Esophagus muscularis mucosa (tissue), 4 donors: ENCODE results near the gene SLC35A3. TPM values are rescaled to one million over a fixed set of nuclear protein-coding genes. Genes with fewer than 3 reads are reported as not detected.
A peak's percentile ranks its signal among the peaks of the same experiment; 100 is the strongest.

ENCODE experiments used
- DNase-seq: peaks from one replicate; pipeline ENCODE4 v3.0.0-alpha.2; 2017; ENCODE audit errors: extremely low spot score
- H3K27ac ChIP-seq, 4 donors: fragments of 200-600 bp; sonication (generic); replicated peaks in 1 of 4; 1 replicate in 3 of 4; 2 replicates in 1 of 4; pipeline ENCODE4 v1.5.1; 2016 to 2019; ENCODE audit warnings: mild to moderate bottlenecking in 1 of 4
- H3K27me3 ChIP-seq, 4 donors: fragments of 200-600 bp; sonication (generic); one replicate each; pipeline versions ENCODE4 v1.5.1 to v1.6.0; 2016 to 2019
- H3K36me3 ChIP-seq, 4 donors: fragments of 200-600 bp; sonication (generic); one replicate each; pipeline ENCODE4 v1.5.1; 2016 to 2019
- H3K4me1 ChIP-seq, 4 donors: fragments of 200-600 bp; sonication (generic); one replicate each; pipeline ENCODE4 v1.5.1; 2016 to 2019
- H3K4me3 ChIP-seq, 4 donors: fragments of 200-600 bp; sonication (generic); 1 replicate in 2 of 4; 2 replicates in 2 of 4; pipeline ENCODE4 v1.5.1; 2016 to 2019; ENCODE audit warnings: mild to moderate bottlenecking in 4 of 4, moderate library complexity in 1 of 4
- H3K9me3 ChIP-seq, 4 donors: fragments of 200-600 bp; sonication (generic); 1 replicate in 3 of 4; 2 replicates in 1 of 4; pipeline ENCODE4 v1.5.1; 2016 to 2019
- EP300 ChIP-seq: sonication (generic); formaldehyde crosslinking; IDR thresholded peaks from one replicate; pipeline ENCODE4 v1.6.1; 2017; ENCODE audit warnings: antibody characterized with exemption
- POLR2A ChIP-seq: fragments of 450-650 bp; IDR thresholded peaks from one replicate; pipeline ENCODE4 v1.6.1; 2017; ENCODE audit warnings: antibody characterized with exemption, moderate library complexity, mild to moderate bottlenecking, low read depth
- POLR2AphosphoS5 ChIP-seq, 2 donors: sonication (generic); formaldehyde crosslinking; IDR thresholded peaks; one replicate each; pipeline ENCODE4 v1.6.1; 2017; ENCODE audit warnings: antibody characterized with exemption in 2 of 2
- WGBS: methylation state at CpG from one replicate; pipeline ENCODE4 v1.1.5; 2018; 5-methylcytosine and 5-hydroxymethylcytosine counted together
- intact Hi-C: fragments of 100-400 bp; cut with DNase I; formaldehyde crosslinking; loops from one replicate; pipeline ENCODE4 v1.15.1; 2023
- total RNA-seq, 4 donors: library from RNA; depleted of rRNA; stranded (reverse); fragments of >200 nt; gene quantifications; one replicate each; pipeline versions ENCODE4 v1.1.0 to v1.2.1, GENCODE V29; 2016
- TF ChIP-seq, protein P1 (sequence below), 3 experiments: fragments of 200-600 bp in 2 of 3; fragments of 450-650 bp in 1 of 3; sonication (generic) in 2 of 3; IDR thresholded peaks; one replicate each; pipeline ENCODE4 v1.5.1; 2017 to 2019; ENCODE audit warnings: antibody characterized with exemption in 3 of 3, mild to moderate bottlenecking in 2 of 3, moderate library complexity in 1 of 3

Gene SLC35A3
- total RNA-seq, 4 donors from 2014 or later, result 16.8 to 24.6 (median 22.9) TPM

DNA sequence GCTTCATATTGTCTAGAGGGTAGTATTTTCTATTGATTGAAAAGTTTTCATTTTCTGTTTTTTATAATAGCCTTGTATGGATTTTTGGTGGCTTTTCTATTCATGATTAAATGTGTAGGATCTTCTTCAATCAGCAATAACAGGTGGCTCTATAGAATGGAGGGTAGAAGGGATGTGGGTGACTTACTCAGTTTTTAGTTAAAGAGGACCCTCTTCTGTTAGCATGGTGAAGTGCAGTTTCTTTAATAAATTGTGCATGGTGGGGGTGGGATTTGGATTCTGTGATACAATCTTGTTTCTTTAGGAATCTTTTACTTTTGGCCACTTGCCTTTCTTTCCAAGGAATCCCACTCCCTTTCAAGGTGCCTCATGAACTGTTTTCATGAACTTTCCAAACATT lies 64.7 kb downstream of the SLC35A3 start:
- DNase-seq, result no peak
- TF ChIP-seq POLR2AphosphoS5 (IDR thresholded peaks at IDR 0.05), result no peak
- TF ChIP-seq, protein P1, sequence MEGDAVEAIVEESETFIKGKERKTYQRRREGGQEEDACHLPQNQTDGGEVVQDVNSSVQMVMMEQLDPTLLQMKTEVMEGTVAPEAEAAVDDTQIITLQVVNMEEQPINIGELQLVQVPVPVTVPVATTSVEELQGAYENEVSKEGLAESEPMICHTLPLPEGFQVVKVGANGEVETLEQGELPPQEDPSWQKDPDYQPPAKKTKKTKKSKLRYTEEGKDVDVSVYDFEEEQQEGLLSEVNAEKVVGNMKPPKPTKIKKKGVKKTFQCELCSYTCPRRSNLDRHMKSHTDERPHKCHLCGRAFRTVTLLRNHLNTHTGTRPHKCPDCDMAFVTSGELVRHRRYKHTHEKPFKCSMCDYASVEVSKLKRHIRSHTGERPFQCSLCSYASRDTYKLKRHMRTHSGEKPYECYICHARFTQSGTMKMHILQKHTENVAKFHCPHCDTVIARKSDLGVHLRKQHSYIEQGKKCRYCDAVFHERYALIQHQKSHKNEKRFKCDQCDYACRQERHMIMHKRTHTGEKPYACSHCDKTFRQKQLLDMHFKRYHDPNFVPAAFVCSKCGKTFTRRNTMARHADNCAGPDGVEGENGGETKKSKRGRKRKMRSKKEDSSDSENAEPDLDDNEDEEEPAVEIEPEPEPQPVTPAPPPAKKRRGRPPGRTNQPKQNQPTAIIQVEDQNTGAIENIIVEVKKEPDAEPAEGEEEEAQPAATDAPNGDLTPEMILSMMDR (IDR thresholded peaks at IDR 0.05), result no peak
- TF ChIP-seq EP300, result no peak
- TF ChIP-seq POLR2A, result no peak
- intact Hi-C loops, result loop anchor here (10.0 kb wide), 1 partner anchor 230 kb away; no protein-coding TSS in a partner anchor
- no peaks in the 10 kb centered on the region for H3K9me3 ChIP-seq
- no peaks in the 10 kb centered on the region for H3K27me3 ChIP-seq
- no peaks in the 10 kb centered on the region for H3K36me3 ChIP-seq
- H3K4me3 ChIP-seq, result no peak overlapping the region
- peaks cover 6 to 24% (median 16%) of the 10 kb centered on the region in 4 donors for H3K4me1 ChIP-seq
- H3K27ac ChIP-seq, result no peak overlapping the region

DNA sequence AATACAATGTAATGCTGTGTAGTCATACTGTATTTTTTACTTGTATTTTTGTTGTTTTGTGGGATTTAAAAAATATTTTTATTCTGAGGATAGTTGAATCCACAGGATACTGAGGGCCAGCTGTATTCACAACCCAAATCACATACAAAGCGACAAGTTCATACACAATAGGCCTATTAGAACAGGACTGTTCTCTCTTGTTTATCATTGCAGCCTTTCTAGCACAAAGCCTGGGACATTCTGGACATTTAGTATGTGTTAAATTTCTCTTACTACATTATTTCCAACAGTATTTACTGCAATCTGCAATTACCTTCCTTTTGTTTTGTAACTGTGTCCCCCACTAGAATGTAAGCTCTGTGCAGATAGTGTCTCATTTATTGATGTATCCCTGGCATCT lies 65.4 kb downstream of the SLC35A3 start:
- peaks cover 12 to 32% (median 23%) of the 10 kb centered on the region in 4 donors for H3K4me1 ChIP-seq
- no peak overlapping the region for H3K27ac ChIP-seq
- 100% methylated on average over 1 of the region's 1 CpG for WGBS
- no peak for DNase-seq
- H3K27me3 ChIP-seq, result no peaks in the 10 kb centered on the region
- no peaks in the 10 kb centered on the region for H3K9me3 ChIP-seq
- intact Hi-C loops, result loop anchor here (5.0 to 10.0 kb wide), 2 partner anchors 97 to 230 kb away; partner anchors contain the start of genes SASS6 and TRMT13
- no peak overlapping the region for H3K4me3 ChIP-seq
- no peak for TF ChIP-seq POLR2A
- TF ChIP-seq POLR2AphosphoS5 (IDR thresholded peaks at IDR 0.05), result no peak
- TF ChIP-seq EP300, result no peak
- TF ChIP-seq, protein P1 (IDR thresholded peaks at IDR 0.05), result no peak
- H3K36me3 ChIP-seq, result no peaks in the 10 kb centered on the region

DNA sequence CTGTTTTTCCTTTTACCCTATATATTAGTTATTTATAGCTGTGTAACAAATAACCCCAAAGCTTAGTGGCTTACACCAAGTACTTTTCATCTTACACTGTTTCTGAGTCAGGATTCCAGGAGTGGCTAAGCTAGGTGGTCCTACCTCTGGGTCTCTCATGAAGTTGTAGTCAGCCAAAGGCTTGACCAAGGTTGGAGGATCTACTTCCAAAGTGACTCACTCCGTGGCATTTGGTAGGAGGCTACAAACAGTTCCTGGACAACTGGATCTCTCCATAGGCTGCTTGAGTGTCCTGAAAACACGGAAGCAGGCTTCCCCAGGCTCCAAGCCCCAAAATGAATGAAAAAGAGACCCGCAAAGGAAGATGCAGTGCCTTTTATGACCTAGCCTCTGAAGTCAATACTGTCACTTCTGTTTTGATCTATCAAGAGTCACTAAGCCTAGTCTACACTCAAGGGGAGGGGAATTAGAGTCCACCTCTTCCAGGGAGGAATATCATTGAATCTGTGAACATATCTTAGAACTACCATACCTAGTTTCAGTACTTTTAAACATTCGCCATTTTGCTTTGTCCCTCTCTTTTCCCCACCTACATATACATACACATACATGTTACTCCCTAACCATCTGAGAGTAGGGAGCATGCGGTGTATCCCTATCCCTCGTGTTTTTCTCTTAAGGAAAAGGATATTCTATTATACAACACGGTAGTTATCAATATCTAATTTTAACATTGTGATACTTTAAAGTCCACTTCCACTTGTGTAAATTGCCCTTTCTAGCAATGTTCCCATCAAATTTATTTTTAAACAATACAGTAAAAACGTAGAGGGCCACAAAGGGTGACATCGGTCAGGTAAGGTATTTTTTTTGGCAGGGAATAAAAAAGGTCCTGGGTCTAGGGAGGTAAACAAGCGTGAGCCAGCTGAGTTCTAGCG lies 67.2 kb downstream of the SLC35A3 start:
- Histone ChIP-seq H3K27me3 (no peaks in the 10 kb centered on the region), H3K27ac (peak overlapping the region; percentile 97 to 100 (median 98)), H3K9me3 (no peaks in the 10 kb centered on the region), H3K36me3 (no peaks in the 10 kb centered on the region), H3K4me3 (peak overlapping the region; percentile 80 to 98 (median 82)), H3K4me1 (peaks cover 18 to 49% (median 41%) of the 10 kb centered on the region in 4 donors)
- DNase-seq, result no peak
- TF ChIP-seq POLR2A, result no peak
- TF ChIP-seq, protein P1 (IDR thresholded peaks at IDR 0.05), result no peak
- TF ChIP-seq POLR2AphosphoS5 (IDR thresholded peaks at IDR 0.05), result no peak
- no peak for TF ChIP-seq EP300
- 25% methylated on average over 11 of the region's 11 CpGs for WGBS
- intact Hi-C loops, result loop anchor here (5.0 to 10.0 kb wide), 2 partner anchors 95 to 232 kb away; partner anchors contain the start of genes SASS6 and TRMT13

DNA sequence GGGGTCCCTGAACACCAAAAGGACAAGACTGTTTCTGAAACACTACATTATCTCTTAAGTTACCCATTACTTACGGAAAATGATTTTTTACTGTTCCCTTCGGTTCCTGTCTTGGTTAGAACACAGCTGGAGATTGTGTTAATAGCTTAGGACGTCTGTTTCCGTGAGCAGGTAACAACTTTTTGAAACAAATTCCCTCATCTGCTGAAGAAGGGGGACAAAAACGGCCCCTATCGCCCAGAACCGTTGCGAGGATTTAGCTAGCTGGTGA lies 67.8 kb downstream of the SLC35A3 start:
- no peak for TF ChIP-seq POLR2A
- Histone ChIP-seq H3K4me1 (peaks cover 18 to 55% (median 47%) of the 10 kb centered on the region in 4 donors), H3K27me3 (no peaks in the 10 kb centered on the region), H3K9me3 (no peaks in the 10 kb centered on the region), H3K36me3 (no peaks in the 10 kb centered on the region), H3K27ac (peak overlapping the region; percentile 97 to 100 (median 98)), H3K4me3 (peak overlapping the region; percentile 80 to 98 (median 82))
- no peak for DNase-seq
- 0% methylated on average over 8 of the region's 8 CpGs for WGBS
- intact Hi-C loops, result loop anchor here (5.0 to 10.0 kb wide), 2 partner anchors 95 to 233 kb away; partner anchors contain the start of genes SASS6 and TRMT13

DNA sequence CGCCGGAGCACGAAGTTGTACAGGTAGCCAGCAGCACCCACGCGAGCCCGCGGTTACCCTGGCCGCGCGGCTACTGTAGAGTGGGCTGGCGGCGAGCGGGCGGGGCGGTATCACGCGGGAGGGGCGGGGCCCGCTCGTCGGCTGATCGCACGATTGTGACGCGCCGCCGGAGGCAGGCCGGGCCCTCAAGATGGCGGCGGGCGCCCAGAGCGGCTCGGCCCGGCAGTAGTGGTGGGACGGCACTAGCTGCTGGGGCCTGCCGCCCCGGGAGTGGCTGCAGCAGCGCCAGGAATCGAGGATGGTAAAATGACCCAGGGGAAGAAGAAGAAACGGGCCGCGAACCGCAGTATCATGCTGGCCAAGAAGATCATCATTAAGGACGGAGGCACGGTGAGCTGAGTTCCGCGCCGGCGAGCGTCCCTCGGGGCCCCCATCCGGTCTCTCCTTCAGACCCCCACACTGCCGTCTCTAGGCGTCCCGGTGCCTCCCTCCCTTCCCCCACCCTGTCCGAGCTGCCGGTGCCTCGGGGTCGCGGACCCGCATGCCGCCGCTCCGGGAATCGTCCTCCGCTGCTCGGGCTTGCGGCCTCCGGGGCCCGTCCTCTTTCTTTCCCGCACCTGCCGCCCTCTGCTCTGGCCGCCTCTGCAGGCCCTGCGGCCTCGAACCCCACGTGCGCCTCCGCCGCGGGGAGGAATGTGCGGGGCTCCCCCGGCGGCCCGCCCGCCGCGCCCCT lies 68.3 kb downstream of the SLC35A3 start:
- Histone ChIP-seq H3K27me3 (no peaks in the 10 kb centered on the region), H3K4me1 (peaks cover 18 to 60% (median 52%) of the 10 kb centered on the region in 4 donors), H3K4me3 (peak overlapping the region; percentile 80 to 98 (median 82)), H3K9me3 (no peaks in the 10 kb centered on the region), H3K36me3 (no peaks in the 10 kb centered on the region), H3K27ac (peak overlapping the region; percentile 97 to 100 (median 98))
- TF ChIP-seq POLR2AphosphoS5 (IDR thresholded peaks at IDR 0.05), result peak; percentile 91 to 96
- TF ChIP-seq EP300, result no peak
- TF ChIP-seq POLR2A, result peak; percentile 81
- TF ChIP-seq, protein P1 (IDR thresholded peaks at IDR 0.05), result no peak
- peak; percentile 96 for DNase-seq
- WGBS, result 2% methylated on average over 20 of the region's 87 CpGs
- intact Hi-C loops, result loop anchor here (5.0 to 10.0 kb wide), 2 partner anchors 94 to 233 kb away; partner anchors contain the start of genes SASS6 and TRMT13
